Heart left ventricle (tissue), 16 donors: Measurements from ENCODE around the gene XKR7. TPM values are rescaled to one million over a fixed set of nuclear protein-coding genes. Genes with fewer than 3 reads are reported as not detected.

ENCODE experiments used
- ATAC-seq, 4 donors: fragments of 200-7000 bp; cut with Tn5 transposase; one replicate each; pipeline ENCODE4 v1.9.1; 2020 to 2022; ENCODE audit warnings: moderate library complexity in 4 of 4, mild to moderate bottlenecking in 3 of 4, moderate number of reproducible peaks in 1 of 4
- DNase-seq, 5 donors: peaks; one replicate each; pipeline ENCODE4 v3.0.0-alpha.2; 2020
- H3K27ac ChIP-seq, 12 donors: fragments of 200-600 bp; sonication (generic) in 4 of 12; one replicate each; pipeline versions ENCODE4 v1.5.0 to v1.8.0; 2016 to 2022; ENCODE audit warnings: mild to moderate bottlenecking in 2 of 12
- H3K27me3 ChIP-seq, 9 donors: fragments of 200-600 bp; sonication (generic) in 2 of 9; one replicate each; pipeline versions ENCODE4 v1.5.1 to v1.8.0; 2016 to 2022; ENCODE audit warnings: mild to moderate bottlenecking in 3 of 9
- H3K36me3 ChIP-seq, 9 donors: fragments of 200-600 bp; sonication (generic) in 2 of 9; one replicate each; pipeline versions ENCODE4 v1.5.0 to v1.8.0; 2018 to 2022; ENCODE audit warnings: mild to moderate bottlenecking in 2 of 9
- H3K4me1 ChIP-seq, 12 donors: fragments of 200-600 bp; sonication (generic) in 4 of 12; one replicate each; pipeline versions ENCODE4 v1.5.0 to v1.8.0; 2016 to 2022; ENCODE audit warnings: mild to moderate bottlenecking in 3 of 12
- H3K4me3 ChIP-seq, 12 donors: fragments of 200-600 bp; sonication (generic) in 4 of 12; one replicate each; pipeline versions ENCODE4 v1.5.0 to v1.8.0; 2017 to 2022; ENCODE audit warnings: mild to moderate bottlenecking in 9 of 12, moderate library complexity in 4 of 12
- H3K9me3 ChIP-seq, 12 donors: fragments of 200-600 bp; sonication (generic) in 4 of 12; one replicate each; pipeline versions ENCODE4 v1.5.0 to v1.8.0; 2016 to 2022; ENCODE audit warnings: mild to moderate bottlenecking in 1 of 12
- POLR2A ChIP-seq, 2 donors: fragments of 450-650 bp; IDR thresholded peaks; one replicate each; pipeline ENCODE4 v1.6.1; 2017; ENCODE audit warnings: antibody characterized with exemption in 2 of 2, mild to moderate bottlenecking in 2 of 2, moderate library complexity in 2 of 2
- WGBS, 4 donors: extraction: QIAGEN DNeasy Blood & Tissue Kit in 2 of 4; methylation state at CpG; one replicate each; pipeline versions ENCODE4 v1.1.5 to v1.1.7; 2013 to 2018; 5-methylcytosine and 5-hydroxymethylcytosine counted together
- intact Hi-C, 10 donors: fragments of 100-400 bp; cut with DNase I; formaldehyde crosslinking; loops; one replicate each; pipeline versions ENCODE4 v1.11.1 to v1.14.2; 2022
- polyA plus RNA-seq, 2 donors: library from polyadenylated mRNA; stranded (reverse); fragments of 200-250 nt; gene quantifications; one replicate each; pipeline ENCODE4 v1.2.3, GENCODE V29; 2013
- total RNA-seq, 9 donors: library from RNA; depleted of rRNA in 2 of 9; stranded (reverse); fragments of >200 nt in 2 of 9; fragmentation: NEBNext Ultra II Directional in 3 of 9; extraction: Animal tissue kit (Norgen Biotek cat#: 25700) in 3 of 9; gene quantifications; one replicate each; pipeline versions ENCODE4 v1.1.0 to v1.2.4, GENCODE V29; 2016 to 2023
- TF ChIP-seq, protein P1 (sequence below), 12 donors: fragments of 200-600 bp; sonication (generic) in 4 of 12; IDR thresholded peaks; one replicate each; pipeline versions ENCODE4 v1.5.0 to v1.8.0; 2018 to 2022; ENCODE audit warnings: antibody characterized with exemption in 12 of 12, mild to moderate bottlenecking in 5 of 12
- donor health status: ischemic (EF 13 %, LVEDD 7.1; RV severe dilation, severe dysfunction).
- donor health status: healthy with polysubstance abuse.
- donor health status: DM: no; HTN: yes; CAD: no.
- donor health status: DM: no; HTN: no; CAD: no.
- donor health status: ischemic (EF 25% LVEDD 6.9; RV normal size, moderate dysfunction).
- donor health status: ischemic (EF 25% LVEDD 5.7; RV mildly dilated, moderate dysfunction).
- donor health status: healthy.
- donor health status: DM: yes; HTN: yes; CAD: no.
- donor health status: ischemic (EF 35%, LVEDD 5.7; RV mildly dilated, moderate dysfunction).
- donor health status: nonischemic (EF 11% LVEDD 7.7; RV severe dilation, severe dysfunction).
- donor health status: DM: yes; HTN: yes; CAD: no.
- donor health status: PGD.
- donor health status: ischemic (EF 29% LVEDD 5.4; RV normal size, mild dysfunction).
- donor health status: nonischemic (EF 23%, LVEDD 6.1; RV moderate dilation, normal function).

XKR7 gene
- total and polyA plus RNA-seq, 11 donors: not detected

DNA sequence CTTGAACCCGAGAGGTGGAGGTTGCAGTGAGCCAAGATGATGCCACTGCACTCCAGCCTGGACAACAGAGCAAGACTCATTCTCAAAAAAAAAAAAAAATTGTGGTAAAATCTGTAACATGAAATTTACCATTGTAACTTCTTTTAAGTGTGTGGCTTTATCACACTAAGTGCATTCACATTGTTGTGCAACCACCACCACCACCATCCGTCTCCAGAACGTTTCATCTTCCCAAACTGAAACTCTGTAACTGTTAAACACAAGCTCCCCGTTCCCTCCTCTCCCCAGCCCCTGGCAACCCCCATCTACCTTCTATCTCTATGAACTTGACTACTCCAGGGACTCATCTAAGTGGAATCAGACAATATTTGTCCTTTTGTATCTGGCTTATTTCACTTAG lies 45.8 kb upstream of the XKR7 start:
- TF ChIP-seq, protein P1, sequence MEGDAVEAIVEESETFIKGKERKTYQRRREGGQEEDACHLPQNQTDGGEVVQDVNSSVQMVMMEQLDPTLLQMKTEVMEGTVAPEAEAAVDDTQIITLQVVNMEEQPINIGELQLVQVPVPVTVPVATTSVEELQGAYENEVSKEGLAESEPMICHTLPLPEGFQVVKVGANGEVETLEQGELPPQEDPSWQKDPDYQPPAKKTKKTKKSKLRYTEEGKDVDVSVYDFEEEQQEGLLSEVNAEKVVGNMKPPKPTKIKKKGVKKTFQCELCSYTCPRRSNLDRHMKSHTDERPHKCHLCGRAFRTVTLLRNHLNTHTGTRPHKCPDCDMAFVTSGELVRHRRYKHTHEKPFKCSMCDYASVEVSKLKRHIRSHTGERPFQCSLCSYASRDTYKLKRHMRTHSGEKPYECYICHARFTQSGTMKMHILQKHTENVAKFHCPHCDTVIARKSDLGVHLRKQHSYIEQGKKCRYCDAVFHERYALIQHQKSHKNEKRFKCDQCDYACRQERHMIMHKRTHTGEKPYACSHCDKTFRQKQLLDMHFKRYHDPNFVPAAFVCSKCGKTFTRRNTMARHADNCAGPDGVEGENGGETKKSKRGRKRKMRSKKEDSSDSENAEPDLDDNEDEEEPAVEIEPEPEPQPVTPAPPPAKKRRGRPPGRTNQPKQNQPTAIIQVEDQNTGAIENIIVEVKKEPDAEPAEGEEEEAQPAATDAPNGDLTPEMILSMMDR (IDR thresholded peaks at IDR 0.05): no peak
- TF ChIP-seq POLR2A (IDR thresholded peaks at IDR 0.05): no peak
- intact Hi-C loops: no loop called here

DNA sequence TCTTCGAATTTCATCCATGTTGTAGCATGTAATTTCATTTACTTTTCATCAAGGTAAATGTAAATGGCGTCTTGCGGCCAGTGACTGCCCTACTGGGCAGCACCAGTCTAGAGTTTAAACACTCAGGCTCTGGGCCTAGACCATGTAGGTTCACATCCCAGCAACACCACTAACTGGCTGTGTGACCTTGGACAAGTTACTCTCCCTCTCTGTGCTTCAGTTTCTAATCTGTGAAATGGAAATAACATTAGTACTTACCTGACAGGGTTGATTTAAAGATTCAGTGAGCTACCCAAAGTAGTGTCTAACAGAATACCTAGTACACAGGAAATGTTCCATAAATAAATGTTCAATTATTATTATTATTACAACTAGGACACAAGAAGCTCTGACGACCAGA lies 45.4 kb upstream of the XKR7 start:
- TF ChIP-seq, protein P1 (IDR thresholded peaks at IDR 0.05): no peak
- no peak for TF ChIP-seq POLR2A (IDR thresholded peaks at IDR 0.05)
- WGBS, 4 donors: 87 to 96% (median 93%) methylated on average over 4 of the region's 4 CpGs
- H3K4me3 ChIP-seq: no peak overlapping the region
- H3K9me3 ChIP-seq: no peaks in the 10 kb centered on the region
- ATAC-seq (no peak), DNase-seq (no peak)
- intact Hi-C loops: no loop called here
- no peaks in the 10 kb centered on the region for H3K36me3 ChIP-seq
- H3K4me1 ChIP-seq: no peaks in the 10 kb centered on the region
- no peak overlapping the region for H3K27ac ChIP-seq
- H3K27me3 ChIP-seq: peaks cover 0 to 18% (median 0%) of the 10 kb centered on the region in 9 donors

More for the DNA sequence above, 45.8 kb upstream of the XKR7 start:
- Histone ChIP-seq H3K36me3 (no peaks in the 10 kb centered on the region), H3K27me3 (peaks cover 0 to 18% (median 0%) of the 10 kb centered on the region in 9 donors), H3K27ac (no peak overlapping the region), H3K4me1 (no peaks in the 10 kb centered on the region), H3K9me3 (no peaks in the 10 kb centered on the region), H3K4me3 (no peak overlapping the region)
- ATAC-seq (no peak), DNase-seq (no peak)
- 73 to 80% (median 76%) methylated on average over 4 of the region's 4 CpGs for WGBS, 4 donors

DNA sequence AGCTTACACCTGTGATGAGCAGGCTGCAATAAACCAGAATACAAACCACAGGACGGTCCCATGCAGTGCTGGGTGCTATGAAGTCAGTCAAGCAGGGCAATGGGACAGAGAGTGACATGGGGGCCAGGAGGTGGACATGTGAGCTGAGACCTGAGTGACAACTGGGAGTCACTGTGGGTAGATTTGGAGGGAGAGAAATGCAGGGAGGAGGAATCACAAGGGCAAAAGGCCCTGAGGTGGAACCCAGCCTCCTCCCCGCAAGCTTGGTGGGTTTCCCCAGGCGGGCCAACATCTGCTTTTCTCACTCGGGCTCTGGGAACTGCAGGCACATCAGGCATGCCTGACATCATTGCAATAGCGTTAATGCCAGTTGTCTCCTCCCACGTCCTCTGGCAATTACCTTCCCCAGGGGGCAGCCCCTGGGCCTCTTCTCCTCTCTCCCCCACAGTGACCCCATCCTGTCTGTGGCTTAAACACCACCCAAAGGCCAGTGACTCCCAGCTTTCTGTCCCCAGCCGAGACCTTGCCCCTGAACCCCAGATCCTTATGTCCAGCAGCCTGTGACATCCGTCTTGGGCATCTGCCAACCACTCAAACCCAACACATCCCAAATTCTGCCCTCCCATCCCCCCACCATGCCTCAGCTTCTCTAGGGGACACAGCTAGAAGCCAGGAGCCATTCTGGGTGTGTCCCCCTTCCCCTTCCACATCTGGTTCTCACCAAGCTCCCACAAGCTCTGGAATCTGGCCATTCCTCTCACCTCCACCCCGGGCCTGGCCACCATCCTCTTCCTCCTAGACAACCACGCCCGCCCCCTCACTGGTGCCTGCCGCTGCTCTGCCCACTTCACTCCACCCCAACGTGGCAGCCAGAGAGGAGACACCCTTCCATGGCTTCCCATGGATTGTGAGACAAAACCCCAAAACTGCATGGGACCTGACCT lies 44.3 kb upstream of the XKR7 start:
- no peaks in the 10 kb centered on the region for H3K4me1 ChIP-seq

DNA sequence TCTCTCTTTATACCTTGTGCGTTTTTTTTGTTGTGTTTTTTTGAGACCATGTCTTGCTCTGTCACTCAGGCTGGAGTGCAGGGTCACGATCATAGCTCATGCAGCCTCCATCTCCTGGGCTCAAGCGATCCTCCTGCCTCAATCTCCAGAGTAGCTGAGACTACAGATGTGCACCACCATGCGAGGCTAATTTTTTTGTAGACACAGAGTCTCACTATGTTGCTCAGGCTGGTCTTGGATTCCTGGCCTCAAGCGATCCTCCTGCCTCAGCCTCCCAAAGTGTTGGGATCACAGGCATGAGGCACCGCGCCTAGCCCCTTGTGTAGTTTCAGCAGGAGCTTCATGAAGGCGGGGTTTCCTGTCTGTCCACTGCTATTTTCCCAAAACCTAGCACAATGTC lies 43.4 kb upstream of the XKR7 start:
- Histone ChIP-seq H3K4me1 (no peaks in the 10 kb centered on the region), H3K4me3 (no peak overlapping the region), H3K9me3 (no peaks in the 10 kb centered on the region), H3K27ac (no peak overlapping the region), H3K27me3 (peaks cover 0 to 18% (median 0%) of the 10 kb centered on the region in 9 donors), H3K36me3 (no peaks in the 10 kb centered on the region)
- intact Hi-C loops: no loop called here
- TF ChIP-seq POLR2A (IDR thresholded peaks at IDR 0.05): no peak
- TF ChIP-seq, protein P1 (IDR thresholded peaks at IDR 0.05): no peak
- no peak for DNase-seq
- ATAC-seq: no peak
- 91 to 93% (median 91%) methylated on average over 8 of the region's 8 CpGs for WGBS, 4 donors

More for the DNA sequence above, 44.3 kb upstream of the XKR7 start:
- Histone ChIP-seq H3K27me3 (peaks cover 0 to 18% (median 0%) of the 10 kb centered on the region in 9 donors), H3K9me3 (no peaks in the 10 kb centered on the region), H3K27ac (no peak overlapping the region), H3K36me3 (no peaks in the 10 kb centered on the region), H3K4me3 (no peak overlapping the region)
- TF ChIP-seq POLR2A (IDR thresholded peaks at IDR 0.05): no peak
- TF ChIP-seq, protein P1 (IDR thresholded peaks at IDR 0.05): no peak
- ATAC-seq: no peak
- DNase-seq: no peak
- WGBS, 4 donors: 45 to 50% (median 49%) methylated on average over 13 of the region's 13 CpGs
- intact Hi-C loops: no loop called here
